Measurements from ENCODE around the gene RSRC1. TPM values are rescaled to one million over a fixed set of nuclear protein-coding genes. Genes with fewer than 3 reads are reported as not detected.

RSRC1 gene, protein sequence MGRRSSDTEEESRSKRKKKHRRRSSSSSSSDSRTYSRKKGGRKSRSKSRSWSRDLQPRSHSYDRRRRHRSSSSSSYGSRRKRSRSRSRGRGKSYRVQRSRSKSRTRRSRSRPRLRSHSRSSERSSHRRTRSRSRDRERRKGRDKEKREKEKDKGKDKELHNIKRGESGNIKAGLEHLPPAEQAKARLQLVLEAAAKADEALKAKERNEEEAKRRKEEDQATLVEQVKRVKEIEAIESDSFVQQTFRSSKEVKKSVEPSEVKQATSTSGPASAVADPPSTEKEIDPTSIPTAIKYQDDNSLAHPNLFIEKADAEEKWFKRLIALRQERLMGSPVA
- total RNA-seq (2021; fragmentation: NEBNext Ultra II Directional; extraction: Animal tissue kit (Norgen Biotek cat#: 25700)) (27.9 and 29.5 TPM in 2 replicates), polyA plus RNA-seq (2011; rRNA removed) (1.6 and 2.0 TPM in 2 replicates), polyA minus RNA-seq (2011; rRNA and poly(A)+ RNA removed) (8.3 and 15.4 TPM in 2 replicates)
- 5.4 TPM for polyA plus RNA-seq (2011; cell fraction: cytosol; rRNA removed)
- 4.0 TPM for polyA plus RNA-seq (2011; cell fraction: nucleus; rRNA removed)
- polyA plus RNA-seq (2012, experiment 1 of 2), result 18.4 to 20.9 TPM (median 19.2 TPM) in 4 replicates
- polyA plus RNA-seq (2012, experiment 2 of 2), result 1.1 TPM
- polyA plus RNA-seq (2013, experiment 1 of 2), result 23.7 TPM
- 22.1 TPM for polyA plus RNA-seq (2013, experiment 2 of 2)
- polyA minus RNA-seq (2011; cell fraction: cytosol; rRNA and poly(A)+ RNA removed), result 10.4 TPM
- 28.0 TPM for polyA minus RNA-seq (2011; cell fraction: nucleus; rRNA and poly(A)+ RNA removed)
- long read RNA-seq, experiment 1, partial matches to known transcripts, result 9 of 17 reads
- long read RNA-seq, experiment 1, other reads (novel, unspliced or antisense), result 6 of 17 reads
- long read RNA-seq, experiment 2, transcript RSRC1-215 (10 exons, 1,738 nt), result minor isoform, 7 of 21 reads
- long read RNA-seq, experiment 2, transcript RSRC1-201 (10 exons, 1,727 nt), result major isoform, 8 of 21 reads
- long read RNA-seq, experiment 2, partial matches to known transcripts, result 2 of 21 reads
- long read RNA-seq, experiment 2, other reads (novel, unspliced or antisense), result 4 of 21 reads

DNA sequence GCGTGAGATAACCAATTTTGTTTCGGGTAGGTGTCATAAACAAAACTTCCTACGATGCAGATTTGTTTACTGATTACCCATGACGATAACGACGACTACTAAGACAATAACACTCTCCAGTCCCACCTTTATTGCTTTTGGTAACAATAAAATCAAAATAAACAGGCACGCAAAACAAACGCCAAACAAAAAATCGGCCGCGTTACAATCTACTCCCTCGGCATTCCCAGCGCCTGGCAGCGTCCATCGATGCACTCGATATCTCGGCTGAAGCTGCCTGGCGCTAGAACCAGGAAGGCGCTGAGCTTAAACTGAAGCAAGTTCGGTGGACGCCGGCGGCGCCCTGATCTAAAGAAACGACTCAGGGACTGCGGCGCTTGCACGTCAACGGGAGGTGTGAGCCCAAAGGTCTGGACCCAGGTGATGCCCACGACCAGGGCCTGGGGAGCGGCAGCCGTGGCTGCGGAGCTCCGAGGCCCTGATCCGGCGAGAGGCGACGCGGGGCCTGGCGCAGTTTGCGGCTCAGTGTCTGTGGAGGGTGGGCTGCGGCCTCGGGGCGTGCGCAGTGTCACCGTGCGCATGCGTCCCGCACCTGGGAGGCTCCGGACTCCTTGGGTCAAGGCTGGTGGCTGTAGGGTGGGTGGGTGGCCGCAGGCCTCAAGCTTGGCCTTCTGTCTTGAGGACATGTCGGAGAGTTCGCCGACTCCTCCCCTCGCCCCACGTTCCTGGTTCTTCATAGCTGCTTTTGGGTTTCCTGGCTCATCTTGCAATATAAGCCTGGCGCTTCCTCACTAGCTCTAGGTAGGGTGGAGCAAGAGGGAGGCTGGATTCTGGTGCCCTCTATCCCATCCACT lies at the start of gene RSRC1:
TSS of gene RSRC1 (plus strand) at position 286 of the 854 bp plus-strand sequence. CDS start 12,016 bp downstream, outside the sequence.
- H3K9ac ChIP-seq (replicated peaks in 1 of 4; ENCODE audit: extremely low read depth in 1 of 4, low read depth in 3 of 4, low read length in 3 of 4), result peak within 1 kb of the TSS; percentile 63 to 87 (median 82)
- peak within 1 kb of the TSS; percentile 87 to 95 (median 92) for H3K4me3 ChIP-seq (ENCODE audit: extremely low read depth in 1 of 4, insufficient read depth in 2 of 4, low read depth in 3 of 4, low read length in 4 of 4)
- H2BK120ac ChIP-seq (replicated peaks; ENCODE audit: low read depth, low read length), result no peak within 1 kb of the TSS
- peak within 1 kb of the TSS; percentile 9; the same call in 1 of the 2 replicates for H2BK15ac ChIP-seq (ENCODE audit: low read length)
- CTCF ChIA-PET (ENCODE audit: partially characterized antibody), result interaction anchor here (0.7 to 5.7 kb wide), 11 partner anchors 10 to 505 kb away, joined by 3 to 43 read pairs (median 3); no protein-coding TSS in a partner anchor
- H2BK20ac ChIP-seq (ENCODE audit: low read length), result no peak within 1 kb of the TSS
- no peak within 1 kb of the TSS for H2BK12ac ChIP-seq (ENCODE audit: low read depth, low read length)
- H4K5ac ChIP-seq (ENCODE audit: insufficient read length, low read depth, low read length), result peak within 1 kb of the TSS; percentile 95
- peak within 1 kb of the TSS; percentile 80 to 92 for H3K4me2 ChIP-seq (ENCODE audit: insufficient read depth in 1 of 2, low read depth in 2 of 2, low read length in 2 of 2)
- no peak within 1 kb of the TSS for H2AK5ac ChIP-seq (ENCODE audit: low read depth, low read length)
- peak within 1 kb of the TSS; percentile 98 for H3K18ac ChIP-seq (ENCODE audit: extremely low read depth, low read length)
- no peaks in the 10 kb centered on the region for H3K36me3 ChIP-seq (ENCODE audit: control insufficient read depth in 2 of 4, insufficient read depth in 4 of 4, low read length in 3 of 4)
- H3K4ac ChIP-seq (replicated peaks; ENCODE audit: insufficient read length, low read depth, low read length), result no peak within 1 kb of the TSS
- H3K23me2 ChIP-seq (ENCODE audit: low read depth, low read length), result peaks cover 28% of the 10 kb centered on the region; the same call in 1 of the 2 replicates
- POLR2A ChIA-PET (ENCODE audit: partially characterized antibody), result interaction anchor here (0.6 to 1.8 kb wide), 6 partner anchors 11 to 50 kb away, joined by 3 to 11 read pairs (median 4); no protein-coding TSS in a partner anchor
- DNase-seq (ENCODE audit: low read depth in 1 of 2, low spot score in 2 of 2), result peak in 1 of 2 experiments; percentile 89
- H3K14ac ChIP-seq (ENCODE audit: insufficient read length), result no peak within 1 kb of the TSS
- FAIRE-seq, result no peak
- H2AFZ ChIP-seq (ENCODE audit: low read length), result peak within 1 kb of the TSS; percentile 93
- H3K4me1 ChIP-seq (replicated peaks in 1 of 4; ENCODE audit: control insufficient read depth in 3 of 4, insufficient read depth in 4 of 4, low read length in 3 of 4), result peaks cover 0 to 12% (median 2%) of the 10 kb centered on the region in 4 experiments; a peak in 5 of 7 replicates
- H3K27me3 ChIP-seq (replicated peaks in 1 of 4; ENCODE audit: control insufficient read depth in 3 of 4, extremely low read depth in 1 of 4, insufficient read depth in 3 of 4, low read length in 3 of 4), result peaks cover 19 to 44% (median 36%) of the 10 kb centered on the region in 4 experiments
- no peak within 1 kb of the TSS for H3K23ac ChIP-seq (ENCODE audit: insufficient read length)
- peak within 1 kb of the TSS; percentile 66; the same call in 1 of the 2 replicates for H3K27ac ChIP-seq (ENCODE audit: low read depth, low read length)
- peak within 1 kb of the TSS; percentile 63 for H3K56ac ChIP-seq (replicated peaks; ENCODE audit: insufficient read length, low read depth, low read length)
- H3K9me3 ChIP-seq (ENCODE audit: insufficient read depth in 2 of 2, low read depth in 1 of 2, low read length in 1 of 2), result no peaks in the 10 kb centered on the region
- H2BK5ac ChIP-seq (ENCODE audit: low read depth, low read length), result peak within 1 kb of the TSS; percentile 64
- WGBS, 2 experiments (ENCODE audit: extremely low coverage in 1 of 2, insufficient coverage in 1 of 2, insufficient read length in 1 of 2, insufficient replicate concordance in 2 of 2, low coverage in 1 of 2, low lambda C conversion rate in 2 of 2, missing lambda C conversion rate in 1 of 2), result 0% methylated on average over 47 of the region's 57 CpGs; no CpG with 5 or more reads in 1 of the 2 experiments
- peaks cover 0 to 35% of the 10 kb centered on the region in 2 experiments; a peak in 2 of 4 replicates for H3K79me2 ChIP-seq (ENCODE audit: control insufficient read depth in 1 of 2, insufficient read depth in 2 of 2, low read length in 2 of 2)
- no peaks in the 10 kb centered on the region; the same call in 1 of the 2 replicates for H3K79me1 ChIP-seq (ENCODE audit: low read depth, low read length)
- peaks cover 0 to 6% of the 10 kb centered on the region in 2 experiments for H4K20me1 ChIP-seq (replicated peaks in 1 of 2; ENCODE audit: control insufficient read depth in 1 of 2, insufficient read depth in 2 of 2, low read length in 2 of 2)
- H4K91ac ChIP-seq (replicated peaks; ENCODE audit: insufficient read length, low read length), result no peak within 1 kb of the TSS
- H4K8ac ChIP-seq (ENCODE audit: extremely low read depth, insufficient read depth, low read length), result peak within 1 kb of the TSS; percentile 77
- TF ChIP-seq SUZ12 (IDR thresholded peaks at IDR 0.05; ENCODE audit: low read length) (no peak), ASH2L (IDR thresholded peaks at IDR 0.05; ENCODE audit: low read length) (peak; percentile 100), TCF12 (IDR thresholded peaks at IDR 0.05; ENCODE audit: low read depth, low read length) (0 out of 2 replicates have a peak, but pooled peaks have one; percentile 18), NANOG (IDR thresholded peaks at IDR 0.05; ENCODE audit: insufficient read depth, low read depth, low read length, poor library complexity, severe bottlenecking) (no peak), EP300 (IDR thresholded peaks at IDR 0.05; ENCODE audit: borderline replicate concordance in 1 of 2, low read depth in 2 of 2, low read length in 2 of 2) (peak in 1 of 2 experiments; percentile 74; a peak in 1 of 3 replicates)

Measured in H1 (cell line).